Astrocyte (in vitro differentiated cells and primary cell): ENCODE data around the gene ACTN1. TPM values are rescaled to one million over a fixed set of nuclear protein-coding genes. Genes with fewer than 3 reads are reported as not detected.

ENCODE experiments used
- DNase-seq: peaks from one replicate; pipeline ENCODE4 v3.0.0-alpha.2; 2010; ENCODE audit warnings: low read depth
- FAIRE-seq: peaks from 2 replicates; lab custom pipeline; 2011; peaks lifted over from hg19 to GRCh38; lab: Jason Lieb, UNC
- H2AFZ ChIP-seq: 2 replicates; pipeline ENCODE4 v1.6.0; 2012; ENCODE audit warnings: low read depth, low read length, inconsistent platforms
- H3K27ac ChIP-seq: 2 replicates; pipeline ENCODE4 v1.5.1; 2011; ENCODE audit warnings: low read depth, low read length, inconsistent platforms
- H3K27me3 ChIP-seq: 2 replicates; pipeline ENCODE4 v1.6.0; 2011; ENCODE audit warnings: low read length, inconsistent platforms; ENCODE audit not compliant: insufficient read depth
- H3K36me3 ChIP-seq: 2 replicates; pipeline ENCODE4 v1.5.1; 2011; ENCODE audit warnings: low read length, inconsistent platforms; ENCODE audit not compliant: insufficient read depth
- H3K4me1 ChIP-seq: 2 replicates; pipeline ENCODE4 v1.5.1; 2011; ENCODE audit warnings: low read length, inconsistent platforms; ENCODE audit not compliant: insufficient read depth
- H3K4me2 ChIP-seq: 2 replicates; pipeline ENCODE4 v1.6.0; 2012; ENCODE audit warnings: low read length, inconsistent platforms
- H3K4me3 ChIP-seq: 2 replicates; pipeline ENCODE4 v1.5.1; 2011; ENCODE audit warnings: low read depth, mild to moderate bottlenecking, low read length, inconsistent platforms; ENCODE audit not compliant: insufficient read depth
- H3K79me2 ChIP-seq: 2 replicates; pipeline ENCODE4 v1.6.0; 2012; ENCODE audit warnings: mild to moderate bottlenecking, low read length, inconsistent platforms; ENCODE audit not compliant: insufficient read depth
- H3K9ac ChIP-seq: 2 replicates; pipeline ENCODE4 v1.6.0; 2012; ENCODE audit warnings: mild to moderate bottlenecking, low read length, inconsistent platforms
- H3K9me3 ChIP-seq: 2 replicates; pipeline ENCODE4 v1.5.1; 2012; ENCODE audit warnings: low read depth, mild to moderate bottlenecking, low read length, inconsistent platforms; ENCODE audit not compliant: insufficient read depth
- H4K20me1 ChIP-seq: 2 replicates; pipeline ENCODE4 v1.6.0; 2012; ENCODE audit warnings: low read length, inconsistent platforms; ENCODE audit not compliant: insufficient read depth
- H3K27ac Mint-ChIP-seq: one replicate; pipeline ENCODE4 v1.8.0; 2021; ENCODE audit warnings: mild to moderate bottlenecking, mixed read lengths; ENCODE audit not compliant: unreplicated experiment
- H3K27me3 Mint-ChIP-seq: one replicate; pipeline ENCODE4 v1.8.0; 2021; ENCODE audit warnings: low read depth, mixed read lengths; ENCODE audit not compliant: unreplicated experiment
- H3K36me3 Mint-ChIP-seq: one replicate; pipeline ENCODE4 v1.8.0; 2021; ENCODE audit warnings: low read depth, mixed read lengths; ENCODE audit not compliant: unreplicated experiment
- H3K4me1 Mint-ChIP-seq: one replicate; pipeline ENCODE4 v1.8.0; 2021; ENCODE audit warnings: low read depth, mixed read lengths; ENCODE audit not compliant: unreplicated experiment
- H3K4me3 Mint-ChIP-seq: one replicate; pipeline ENCODE4 v1.8.0; 2021; ENCODE audit warnings: mild to moderate bottlenecking, moderate library complexity, mixed read lengths; ENCODE audit not compliant: unreplicated experiment
- H3K9me3 Mint-ChIP-seq: one replicate; pipeline ENCODE4 v1.8.0; 2021; ENCODE audit warnings: mild to moderate bottlenecking, mixed read lengths; ENCODE audit not compliant: unreplicated experiment
- EZH2 ChIP-seq: IDR thresholded peaks from 2 replicates; pipeline ENCODE4 v1.6.1; 2012; ENCODE audit warnings: mild to moderate bottlenecking, low read length, inconsistent platforms; ENCODE audit not compliant: insufficient read depth
- total RNA-seq: library from RNA; stranded (reverse); gene quantifications from 2 replicates; pipeline ENCODE4 v1.2.1, GENCODE V29; 2021
- TF ChIP-seq, protein P1 (sequence below): IDR thresholded peaks from 2 replicates; pipeline ENCODE4 v1.5.1; 2011; ENCODE audit warnings: low read depth, mild to moderate bottlenecking, inconsistent platforms, low read length, moderate library complexity; ENCODE audit not compliant: insufficient read depth

The ACTN1 gene
- total RNA-seq, 1 donor from 2014 or later: 1,163 TPM

GRCh38 chr14:68981539-68981976 lies 2.5 kb upstream of the ACTN1 start:
- H3K27me3 ChIP-seq: no peaks in the 10 kb centered on the region
- peaks cover 8% of the 10 kb centered on the region for H4K20me1 ChIP-seq
- Mint-ChIP-seq H3K9me3 (peaks cover 2% of the 10 kb centered on the region), H3K4me3 (peak overlapping the region; percentile 94), H3K36me3 (peaks cover 7% of the 10 kb centered on the region), H3K27ac (peak overlapping the region; percentile 91), H3K27me3 (no peaks in the 10 kb centered on the region), H3K4me1 (peaks cover 41% of the 10 kb centered on the region)
- H3K27ac ChIP-seq: peak overlapping the region; percentile 86
- peak; percentile 90 for DNase-seq
- H3K4me2 ChIP-seq: peak overlapping the region; percentile 63
- H3K9me3 ChIP-seq: no peaks in the 10 kb centered on the region
- FAIRE-seq: peak; percentile 29
- TF ChIP-seq EZH2: no peak
- TF ChIP-seq, protein P1, sequence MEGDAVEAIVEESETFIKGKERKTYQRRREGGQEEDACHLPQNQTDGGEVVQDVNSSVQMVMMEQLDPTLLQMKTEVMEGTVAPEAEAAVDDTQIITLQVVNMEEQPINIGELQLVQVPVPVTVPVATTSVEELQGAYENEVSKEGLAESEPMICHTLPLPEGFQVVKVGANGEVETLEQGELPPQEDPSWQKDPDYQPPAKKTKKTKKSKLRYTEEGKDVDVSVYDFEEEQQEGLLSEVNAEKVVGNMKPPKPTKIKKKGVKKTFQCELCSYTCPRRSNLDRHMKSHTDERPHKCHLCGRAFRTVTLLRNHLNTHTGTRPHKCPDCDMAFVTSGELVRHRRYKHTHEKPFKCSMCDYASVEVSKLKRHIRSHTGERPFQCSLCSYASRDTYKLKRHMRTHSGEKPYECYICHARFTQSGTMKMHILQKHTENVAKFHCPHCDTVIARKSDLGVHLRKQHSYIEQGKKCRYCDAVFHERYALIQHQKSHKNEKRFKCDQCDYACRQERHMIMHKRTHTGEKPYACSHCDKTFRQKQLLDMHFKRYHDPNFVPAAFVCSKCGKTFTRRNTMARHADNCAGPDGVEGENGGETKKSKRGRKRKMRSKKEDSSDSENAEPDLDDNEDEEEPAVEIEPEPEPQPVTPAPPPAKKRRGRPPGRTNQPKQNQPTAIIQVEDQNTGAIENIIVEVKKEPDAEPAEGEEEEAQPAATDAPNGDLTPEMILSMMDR: no peak
- peaks cover 7% of the 10 kb centered on the region for H3K36me3 ChIP-seq
- H3K79me2 ChIP-seq: peaks cover 35% of the 10 kb centered on the region
- no peak overlapping the region for H3K4me3 ChIP-seq
- peaks cover 37% of the 10 kb centered on the region for H3K4me1 ChIP-seq
- H3K9ac ChIP-seq: peak overlapping the region; percentile 76
- H2AFZ ChIP-seq: peak overlapping the region; percentile 31

- H4K20me1 ChIP-seq: peaks cover 12% of the 10 kb centered on the region
- Mint-ChIP-seq H3K4me3 (peak overlapping the region; percentile 94), H3K27ac (peak overlapping the region; percentile 91), H3K36me3 (peaks cover 12% of the 10 kb centered on the region), H3K9me3 (peaks cover 2% of the 10 kb centered on the region), H3K4me1 (peaks cover 41% of the 10 kb centered on the region), H3K27me3 (no peaks in the 10 kb centered on the region)
- peak overlapping the region; percentile 76 for H3K9ac ChIP-seq
- DNase-seq: no peak
- H3K27ac ChIP-seq: peak overlapping the region; percentile 86
- no peak for FAIRE-seq
- peaks cover 39% of the 10 kb centered on the region for H3K79me2 ChIP-seq
- H2AFZ ChIP-seq: no peak overlapping the region
- peaks cover 41% of the 10 kb centered on the region for H3K4me1 ChIP-seq
- H3K27me3 ChIP-seq: no peaks in the 10 kb centered on the region
- H3K9me3 ChIP-seq: no peaks in the 10 kb centered on the region
- peak overlapping the region; percentile 63 for H3K4me2 ChIP-seq
- H3K4me3 ChIP-seq: no peak overlapping the region
- peaks cover 7% of the 10 kb centered on the region for H3K36me3 ChIP-seq
- TF ChIP-seq EZH2: no peak
- TF ChIP-seq, protein P1: no peak
Measured at GRCh38 chr14:68981139-68981538, 2.0 kb upstream of the ACTN1 start.

DNA sequence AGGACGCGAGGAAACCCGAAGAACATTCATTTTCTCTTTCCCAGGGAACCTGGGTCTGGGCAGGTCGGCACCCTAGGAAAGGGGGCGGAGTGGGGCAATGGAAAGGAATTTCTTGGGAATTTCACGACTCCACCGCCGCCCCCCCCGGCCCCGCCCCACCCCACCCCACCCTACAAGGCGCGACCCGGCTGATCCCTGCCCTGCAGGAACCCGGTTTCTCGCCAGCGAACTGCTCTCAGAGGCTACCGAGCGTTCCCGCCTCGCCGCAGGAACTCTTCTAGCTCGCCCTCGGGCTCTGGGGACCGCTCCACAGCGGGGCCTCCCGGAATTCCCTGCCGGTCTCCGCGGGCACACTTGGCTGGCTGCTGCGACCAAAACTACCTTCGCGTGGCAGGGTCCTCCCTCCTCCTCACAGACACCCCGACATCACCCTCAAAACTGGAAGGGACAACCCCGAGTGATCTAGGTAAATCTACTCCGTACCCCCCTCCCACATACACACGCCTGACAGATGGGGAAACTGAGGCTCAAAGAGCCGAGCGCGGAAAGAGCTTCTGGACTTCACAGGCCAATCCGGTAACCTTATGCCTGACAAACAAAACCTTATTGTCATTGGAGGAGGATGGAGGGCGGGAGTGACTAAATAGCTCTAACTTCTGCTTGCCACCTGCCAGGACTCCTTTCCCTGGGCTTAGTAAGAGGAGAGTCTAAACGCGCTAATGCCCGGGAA lies 785 bp upstream of the ACTN1 start:
- H3K79me2 ChIP-seq: peaks cover 52% of the 10 kb centered on the region
- Mint-ChIP-seq H3K4me3 (peak overlapping the region; percentile 94), H3K4me1 (peaks cover 51% of the 10 kb centered on the region), H3K36me3 (peaks cover 19% of the 10 kb centered on the region), H3K9me3 (no peaks in the 10 kb centered on the region), H3K27me3 (no peaks in the 10 kb centered on the region), H3K27ac (peak overlapping the region; percentile 93)
- TF ChIP-seq EZH2: no peak
- TF ChIP-seq, protein P1: no peak
- H3K4me1 ChIP-seq: peaks cover 54% of the 10 kb centered on the region
- H3K4me2 ChIP-seq: peak overlapping the region; percentile 93
- no peak for FAIRE-seq
- H3K9ac ChIP-seq: peak overlapping the region; percentile 99
- peaks cover 25% of the 10 kb centered on the region for H4K20me1 ChIP-seq
- no peaks in the 10 kb centered on the region for H3K27me3 ChIP-seq
- DNase-seq: peak; percentile 69
- H2AFZ ChIP-seq: peak overlapping the region; percentile 24
- peak overlapping the region; percentile 72 for H3K4me3 ChIP-seq
- H3K27ac ChIP-seq: peak overlapping the region; percentile 92
- H3K36me3 ChIP-seq: peaks cover 13% of the 10 kb centered on the region
- no peaks in the 10 kb centered on the region for H3K9me3 ChIP-seq
